GM18526 (cell line): Measurements from ENCODE around the gene ATP4A.

Experiments used
- POLR2A ChIP-seq: IDR thresholded peaks from 3 replicates; pipeline ENCODE4 v1.6.1; 2011; ENCODE audit not compliant: insufficient read length; ENCODE audit errors: extremely low read depth

The ATP4A gene

DNA sequence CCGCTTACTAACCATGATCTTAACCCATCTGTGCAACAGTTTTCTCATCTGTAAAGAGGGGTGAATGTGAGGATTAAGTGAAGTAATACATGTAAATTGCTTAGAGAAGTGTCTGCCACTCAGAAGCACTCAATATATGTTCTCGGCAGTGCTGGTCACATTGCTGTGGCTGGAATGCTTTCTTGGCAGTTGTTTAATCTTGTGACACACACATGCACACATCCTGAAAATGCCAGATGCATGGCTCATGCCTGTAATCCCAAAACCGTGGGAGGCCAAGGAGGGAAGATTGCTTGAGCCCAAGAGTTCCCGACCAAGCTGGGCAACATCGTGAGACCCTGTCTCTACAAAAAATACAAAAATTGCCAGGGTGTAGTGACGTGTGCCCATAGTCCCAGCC, 45.1 kb downstream of the ATP4A start:
- no peak for TF ChIP-seq POLR2A

DNA sequence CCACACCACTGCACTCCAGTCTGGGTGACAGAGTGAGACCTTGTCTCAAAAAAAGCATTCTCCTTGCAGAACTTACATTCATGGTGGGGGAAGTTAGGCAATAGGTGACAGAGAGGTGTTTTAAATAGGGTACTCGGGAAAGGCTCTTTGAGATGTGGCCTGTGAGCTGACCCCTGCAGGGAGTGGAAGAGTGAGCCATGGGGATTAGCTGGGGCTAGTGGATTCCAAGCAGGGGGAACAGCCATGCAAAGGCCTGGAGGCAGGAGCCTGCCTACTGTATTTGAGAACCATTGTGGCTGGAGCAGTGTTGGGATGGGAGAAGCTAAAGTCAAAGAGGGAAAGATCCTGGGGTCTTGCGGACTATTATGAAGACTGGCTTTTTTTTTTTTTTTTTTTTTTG, 46.1 kb downstream of the ATP4A start:
- TF ChIP-seq POLR2A = no peak

DNA sequence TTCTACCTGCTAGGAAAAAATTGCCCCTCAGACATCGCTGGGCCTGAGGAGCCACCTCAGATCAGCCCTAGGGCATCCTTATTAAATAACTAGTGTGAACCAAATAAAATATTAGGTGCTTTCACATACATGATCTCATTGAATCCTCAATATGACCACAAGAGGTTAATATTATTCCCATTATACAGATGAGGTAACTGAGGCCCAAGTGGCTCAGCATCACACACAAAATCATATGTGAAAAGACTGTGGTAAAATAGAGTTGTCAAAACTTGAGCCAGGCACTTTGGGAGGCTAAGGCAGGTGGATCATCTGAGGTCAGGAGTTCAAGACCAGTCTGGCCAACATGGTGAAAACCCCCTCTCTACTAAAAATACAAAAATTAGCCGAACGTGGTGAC, 47.1 kb downstream of the ATP4A start:
- TF ChIP-seq POLR2A = no peak

DNA sequence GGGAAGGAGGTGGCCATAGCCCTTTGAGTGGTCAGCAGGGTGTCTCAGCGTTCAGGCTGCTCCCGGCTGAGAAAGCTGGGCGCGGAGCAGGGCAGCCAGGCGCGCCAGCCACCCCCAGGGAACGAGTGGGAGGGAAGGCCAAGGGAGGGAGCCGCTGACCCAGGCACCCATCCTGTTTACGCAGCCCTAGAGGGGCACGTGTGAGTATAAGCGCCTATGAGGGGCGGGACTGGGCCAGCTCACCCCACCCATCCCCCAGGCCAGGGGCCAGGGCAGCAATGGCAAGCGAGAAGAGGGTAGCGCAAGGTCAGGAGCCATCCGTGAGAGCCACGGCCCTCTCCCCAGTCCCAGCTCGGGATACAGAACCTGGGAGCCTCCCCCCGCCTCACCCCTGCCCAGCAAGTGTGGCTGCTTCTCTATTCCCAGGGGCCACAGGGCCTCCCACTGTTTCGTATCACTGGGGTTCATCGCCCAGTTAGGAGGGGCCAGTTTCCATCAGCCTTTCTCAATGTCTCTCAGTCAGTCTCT, 49.1 kb downstream of the ATP4A start:
- no peak for TF ChIP-seq POLR2A

DNA sequence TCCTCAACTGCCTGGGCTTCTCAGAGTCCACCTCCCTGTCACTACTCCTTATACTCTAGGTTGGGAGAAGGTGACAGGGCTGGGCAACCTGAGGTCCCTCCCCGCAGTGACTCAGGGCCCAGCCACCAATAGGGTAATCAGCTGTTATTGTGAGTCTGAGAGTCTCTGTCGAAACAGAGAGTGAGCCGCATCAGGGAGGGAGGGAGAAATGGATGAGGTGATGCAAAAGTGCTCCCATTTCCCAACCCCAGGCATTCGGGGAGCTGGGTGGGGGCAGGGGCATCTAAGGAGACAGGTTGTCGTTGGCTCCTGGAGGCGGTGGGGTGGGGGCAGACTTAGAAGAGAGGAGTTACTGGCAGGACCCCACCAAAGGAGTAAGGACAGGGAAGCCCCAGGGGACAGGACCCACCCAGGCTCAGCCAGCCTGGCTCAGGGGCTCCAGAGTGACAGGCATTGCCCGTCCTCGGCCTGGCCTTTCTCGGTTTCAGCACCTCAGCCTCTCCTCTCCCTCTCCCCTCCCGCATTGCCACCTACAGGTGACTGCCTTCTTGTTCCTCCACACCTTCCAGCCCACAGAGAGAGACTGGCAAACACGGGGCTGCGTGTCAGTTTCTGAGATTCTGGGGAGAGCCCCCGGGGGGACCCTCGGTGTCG, 49.7 kb downstream of the ATP4A start, which contains the start of gene DMKN:
Gene DMKN (minus strand): TSS at position 22 of the 654 bp plus-strand sequence. CDS start 174 bp downstream, outside the sequence.
- no peak for TF ChIP-seq POLR2A

DNA sequence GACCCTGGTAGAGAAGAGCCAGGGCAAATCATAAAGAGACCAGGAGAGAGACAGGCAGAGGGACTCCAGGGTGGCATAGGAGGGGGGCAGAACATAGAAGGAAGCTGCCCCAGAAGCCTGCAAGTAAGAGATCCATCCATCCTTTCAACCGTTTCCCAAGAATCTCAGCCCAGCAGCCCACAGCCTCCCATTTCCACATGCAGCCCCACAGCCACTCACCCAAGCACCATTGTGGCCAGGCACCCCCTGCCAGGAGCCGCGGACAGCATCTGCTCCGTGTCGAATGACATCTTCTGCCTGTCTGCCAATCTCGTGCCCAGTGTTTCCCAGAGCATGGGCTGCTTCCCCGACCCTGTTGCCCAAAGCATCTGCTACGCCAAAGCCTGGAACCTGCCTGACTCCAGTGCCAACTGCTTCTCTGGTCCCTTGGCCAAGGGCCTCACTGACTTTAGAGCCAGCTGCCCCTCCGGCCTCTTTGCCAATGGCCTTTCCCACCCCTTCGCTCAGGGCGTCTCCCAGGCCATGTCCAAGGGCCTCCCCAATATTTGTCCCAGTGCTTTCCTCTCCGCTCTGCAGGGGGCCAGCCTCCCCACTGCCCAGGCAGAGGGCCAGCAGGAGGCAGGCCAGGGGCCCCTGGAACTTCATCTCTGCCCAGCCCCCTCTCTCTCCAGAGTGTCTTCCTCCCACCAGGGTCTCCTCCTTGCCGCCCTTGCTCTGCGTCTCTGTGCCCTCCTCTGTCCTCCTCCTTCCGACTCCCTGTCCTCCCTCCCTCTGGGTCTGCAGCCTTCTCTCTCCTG, 50.4 kb downstream of the ATP4A start:
- TF ChIP-seq POLR2A = no peak

DNA sequence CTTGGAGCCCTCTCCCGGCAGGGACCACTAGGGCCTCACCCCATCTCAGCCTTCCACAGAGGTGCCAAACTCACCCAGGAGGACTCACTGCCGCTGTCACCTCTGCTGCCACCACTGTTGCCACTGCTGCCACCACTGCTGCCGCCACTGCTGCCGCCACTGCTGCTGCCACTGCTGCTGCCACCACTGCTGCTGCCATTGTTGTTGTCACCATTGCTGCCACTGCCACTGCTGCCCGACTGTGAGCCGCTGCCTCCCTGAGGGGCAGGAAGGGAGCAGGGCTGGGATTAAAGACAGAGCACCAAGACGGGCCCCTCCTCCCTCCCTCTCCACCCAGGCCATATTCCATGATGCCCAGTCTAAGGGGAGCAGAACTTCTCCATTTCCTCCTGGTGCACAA, 52.1 kb downstream of the ATP4A start:
- TF ChIP-seq POLR2A = no peak

DNA sequence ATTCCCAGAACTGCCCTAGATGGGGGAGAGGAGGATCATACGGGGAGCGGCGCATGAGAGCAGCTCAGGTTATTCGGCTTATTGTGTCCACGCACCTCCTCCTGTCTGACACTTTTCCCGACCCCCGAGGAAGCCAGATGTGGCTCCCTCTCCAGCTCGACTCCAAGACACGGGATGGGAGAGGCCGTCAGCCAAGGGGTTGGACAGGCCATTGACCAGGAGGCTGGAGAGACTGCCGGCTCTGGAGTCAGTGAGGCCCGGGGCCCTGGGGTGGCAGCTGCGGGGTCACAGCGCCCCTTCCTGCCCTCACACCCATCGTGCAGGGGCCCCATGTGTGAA, 52.9 kb downstream of the ATP4A start:
- no peak for TF ChIP-seq POLR2A

DNA sequence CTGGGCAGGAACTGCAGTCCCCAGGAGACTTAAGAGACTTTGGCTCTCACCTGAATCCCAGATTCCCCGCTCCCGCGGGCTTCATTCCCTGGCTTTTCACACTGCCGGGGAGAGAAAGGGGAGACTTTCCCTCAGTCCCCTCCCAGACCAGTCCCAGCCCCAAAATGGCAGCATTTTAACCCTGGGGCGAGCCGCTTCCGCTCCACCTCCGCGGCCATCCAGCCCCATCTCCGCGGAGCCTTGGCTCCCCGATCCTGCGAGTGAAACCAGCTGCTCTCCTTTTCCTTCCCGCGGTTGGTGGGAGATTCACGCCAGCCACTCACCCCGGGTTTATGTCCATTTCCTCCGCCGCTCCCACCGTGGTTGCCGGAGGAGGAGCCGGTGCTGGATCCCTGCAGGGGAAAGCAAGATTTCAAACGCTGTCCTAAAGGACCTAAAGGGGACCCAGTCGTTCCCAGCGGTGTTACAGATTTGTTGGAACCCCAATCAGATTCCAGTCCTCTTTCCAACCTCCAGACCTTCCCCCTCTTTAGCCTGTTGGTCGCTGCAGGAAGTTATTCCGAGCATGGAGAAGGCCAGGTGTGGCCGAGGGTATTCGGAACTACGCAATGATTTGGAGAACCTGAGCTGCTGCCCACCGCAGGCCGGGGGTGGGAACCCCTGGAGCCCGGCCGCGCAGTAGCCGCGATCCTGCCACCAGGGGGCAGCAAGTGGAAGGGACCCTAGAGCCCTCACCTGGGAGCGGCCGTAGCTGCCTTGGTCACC, 53.4 kb downstream of the ATP4A start:
- no peak for TF ChIP-seq POLR2A

DNA sequence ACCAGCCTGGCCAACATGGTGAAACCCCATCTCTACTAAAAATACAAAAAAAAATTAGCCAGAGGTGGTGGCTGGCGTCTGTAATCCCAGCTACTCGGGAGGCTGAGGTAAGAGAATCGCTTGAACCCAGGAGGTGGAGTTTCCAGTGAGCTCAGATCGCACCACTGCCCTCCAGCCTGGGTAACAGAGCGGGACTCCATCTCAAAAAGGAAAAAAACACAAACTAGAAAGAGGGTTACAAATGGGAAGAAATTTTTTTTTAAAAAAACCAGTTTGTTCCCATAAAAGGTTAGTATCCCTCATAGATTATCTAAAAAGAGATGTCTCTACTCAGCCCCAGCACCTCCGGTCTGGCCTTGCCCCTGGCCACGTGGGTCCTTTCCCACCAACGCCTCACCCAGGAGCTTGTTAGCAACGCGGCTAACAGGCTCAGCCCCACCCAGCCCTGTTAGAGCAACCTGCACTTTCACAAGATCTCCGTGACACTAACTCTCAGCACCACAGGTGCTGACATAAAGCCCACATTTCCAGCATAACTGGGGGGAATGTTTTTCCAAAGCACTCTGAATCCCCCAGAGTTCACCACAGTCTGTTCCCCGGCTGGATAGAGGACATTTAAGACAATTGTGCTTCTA, 54.3 kb downstream of the ATP4A start:
- TF ChIP-seq POLR2A = no peak

DNA sequence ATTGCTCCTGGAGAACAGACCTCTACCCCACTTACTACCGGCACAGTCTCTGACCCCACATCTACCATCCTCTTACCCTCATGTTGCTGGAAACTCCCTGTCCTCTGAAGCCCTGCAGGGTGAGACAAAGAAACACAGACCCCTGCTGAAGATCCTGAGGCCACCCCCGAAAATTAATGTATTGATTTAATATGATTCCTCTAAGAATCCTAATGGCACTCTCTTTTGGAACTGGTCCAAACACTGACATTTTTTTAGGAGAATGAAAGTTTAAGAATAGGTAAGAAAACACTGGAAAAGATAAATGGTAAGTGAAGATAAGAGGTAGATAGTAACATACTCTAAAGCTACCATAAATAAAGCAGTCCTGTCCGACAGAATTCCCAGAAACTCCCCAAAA, 55.3 kb downstream of the ATP4A start:
- TF ChIP-seq POLR2A = no peak

DNA sequence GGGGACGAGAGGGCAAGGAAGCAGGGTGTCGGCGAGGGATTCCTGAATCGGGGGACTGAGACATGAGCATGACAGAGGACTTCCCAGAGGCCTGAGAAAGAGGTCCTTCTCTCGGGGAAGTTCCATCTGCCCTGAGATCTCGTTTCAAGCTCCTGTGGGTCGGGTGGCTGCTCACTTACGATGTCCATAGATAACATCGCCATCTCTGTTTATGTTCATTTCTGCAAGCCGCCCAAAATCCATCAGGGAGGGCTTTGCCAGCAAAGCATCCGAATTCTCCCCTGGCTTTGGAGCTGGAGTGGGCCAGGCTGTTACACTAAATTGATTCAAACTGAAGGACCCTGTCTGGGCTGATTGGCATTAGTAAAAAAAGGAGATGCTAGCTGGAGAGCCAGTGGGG, 55.9 kb downstream of the ATP4A start:
- no peak for TF ChIP-seq POLR2A

DNA sequence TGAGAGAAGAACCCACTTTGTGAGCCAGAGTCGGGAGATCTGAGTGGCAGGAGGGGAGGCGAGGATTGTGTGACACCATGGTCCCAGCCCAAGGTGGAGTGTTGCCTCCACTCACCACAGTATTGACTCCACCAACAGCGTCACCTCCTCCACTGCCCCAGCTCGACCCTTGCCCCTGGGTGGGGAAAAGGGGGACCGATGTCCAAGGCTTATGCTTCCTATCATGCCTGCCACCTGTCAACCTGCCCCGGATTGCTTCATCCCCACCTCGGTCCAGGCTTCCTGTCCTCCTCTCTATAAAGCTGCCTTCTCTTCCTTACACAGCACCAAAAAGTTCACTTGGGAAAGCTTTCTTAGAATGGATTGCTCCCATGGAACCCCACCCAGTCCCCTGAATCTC, 57.4 kb downstream of the ATP4A start:
- TF ChIP-seq POLR2A = no peak

DNA sequence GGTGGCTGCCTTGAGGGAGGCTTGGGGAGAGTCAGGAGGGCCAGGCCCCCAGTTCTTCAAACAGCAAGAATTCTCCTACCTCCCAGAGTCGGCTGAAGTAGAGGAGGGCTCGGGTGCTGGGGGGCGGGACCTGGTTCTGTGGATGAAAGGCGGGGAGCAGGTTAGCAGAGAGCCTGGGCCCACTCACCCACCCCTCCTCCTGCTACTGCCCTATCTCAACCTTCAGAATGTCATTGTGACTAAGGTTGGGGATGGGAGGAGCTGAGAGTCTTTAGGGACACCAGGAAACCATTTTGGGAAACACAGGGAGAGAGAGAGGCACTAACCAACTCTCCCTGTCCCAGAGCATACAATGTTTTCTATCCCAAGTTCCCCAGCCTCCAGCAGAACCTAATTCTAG, 60.7 kb downstream of the ATP4A start:
- no peak for TF ChIP-seq POLR2A

DNA sequence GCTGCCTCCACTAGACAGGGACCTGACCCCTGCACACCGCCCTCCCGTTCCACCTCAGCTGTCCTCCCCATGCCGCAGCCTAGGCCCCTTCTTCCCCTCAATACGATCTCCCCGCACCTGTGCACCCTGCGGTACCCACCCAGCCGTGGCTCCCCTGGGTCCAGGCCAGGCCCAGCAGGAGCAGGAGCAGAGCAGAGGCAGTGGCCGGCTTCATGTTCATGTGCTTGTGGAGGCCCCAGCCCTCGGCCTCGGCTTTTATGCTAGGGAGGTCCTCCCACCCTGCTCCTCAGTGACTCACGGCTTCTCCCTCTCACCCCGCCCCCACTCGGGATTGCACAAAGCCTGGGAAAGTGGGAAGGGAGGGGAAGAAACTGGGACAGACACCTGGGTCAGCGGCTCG, 61.8 kb downstream of the ATP4A start:
- no peak for TF ChIP-seq POLR2A

DNA sequence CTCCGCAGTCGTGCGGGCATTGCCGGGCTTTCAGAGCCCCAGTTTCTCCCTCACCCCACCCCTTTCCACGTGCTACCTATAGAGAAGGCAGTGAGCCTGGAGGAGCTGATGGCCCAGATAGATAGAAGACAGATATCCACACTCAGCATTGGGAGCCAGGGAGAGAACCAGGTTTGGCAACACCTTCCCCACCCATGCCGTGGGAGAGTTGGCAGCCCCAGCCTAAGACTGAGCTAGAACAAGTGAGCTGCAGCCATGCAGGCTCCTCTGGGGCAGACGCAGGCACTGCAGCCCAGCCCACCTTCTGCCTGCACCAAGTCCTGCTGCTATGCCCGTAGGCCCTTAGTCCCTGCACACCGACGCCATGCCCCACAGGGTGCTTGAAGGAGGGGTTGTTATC, 62.8 kb downstream of the ATP4A start:
- no peak for TF ChIP-seq POLR2A
